ENCODE data around the gene UBE2K.

The UBE2K gene

GRCh38 chr4:39825090-39825489 lies 127.2 kb downstream of the UBE2K start:
- no peak overlapping the region for H3K4me3 ChIP-seq (ENCODE audit: insufficient read depth, low read length, poor library complexity, severe bottlenecking)
- no peaks in the 10 kb centered on the region for H3K9me3 ChIP-seq (ENCODE audit: insufficient read depth, low read length)
- H3K79me2 ChIP-seq (ENCODE audit: insufficient read depth, low read length) = no peaks in the 10 kb centered on the region
- H3K27me3 ChIP-seq (ENCODE audit: low read length) = no peaks in the 10 kb centered on the region
- no peak overlapping the region for H3K4me2 ChIP-seq (ENCODE audit: low read depth, low read length, poor library complexity, severe bottlenecking)
- no peak overlapping the region for H3K9ac ChIP-seq (ENCODE audit: low read length)
- no peak overlapping the region for H2AFZ ChIP-seq (ENCODE audit: low read depth, low read length, severe bottlenecking)
- TF ChIP-seq CTCF (IDR thresholded peaks at IDR 0.05; ENCODE audit: insufficient read depth, low read length, poor library complexity, severe bottlenecking) (no peak), EZH2phosphoT487 (conservative IDR thresholded peaks at IDR 0.05; ENCODE audit: low read length) (no peak)
- peaks cover 12% of the 10 kb centered on the region for H3F3A ChIP-seq (ENCODE audit: insufficient read depth)
- H3K27ac ChIP-seq (ENCODE audit: low read depth, low read length) = no peak overlapping the region
- H3K36me3 ChIP-seq (ENCODE audit: low read length) = peaks cover 18% of the 10 kb centered on the region; the same call in 1 of the 2 replicates
- H3K9me2 ChIP-seq (replicated peaks; ENCODE audit: insufficient read depth, low read length) = no peaks in the 10 kb centered on the region
- H4K20me1 ChIP-seq (ENCODE audit: low read depth, low read length) = no peaks in the 10 kb centered on the region

GRCh38 chr4:39825741-39826231 lies 127.8 kb downstream of the UBE2K start:
- no peak for TF ChIP-seq EZH2phosphoT487 (conservative IDR thresholded peaks at IDR 0.05; ENCODE audit: low read length)
- no peak for TF ChIP-seq CTCF (IDR thresholded peaks at IDR 0.05; ENCODE audit: insufficient read depth, low read length, poor library complexity, severe bottlenecking)
- no peak overlapping the region for H3K4me2 ChIP-seq (ENCODE audit: low read depth, low read length, poor library complexity, severe bottlenecking)
- no peak overlapping the region for H3K4me3 ChIP-seq (ENCODE audit: insufficient read depth, low read length, poor library complexity, severe bottlenecking)
- H3F3A ChIP-seq (ENCODE audit: insufficient read depth) = peaks cover 12% of the 10 kb centered on the region
- no peaks in the 10 kb centered on the region for H3K9me3 ChIP-seq (ENCODE audit: insufficient read depth, low read length)
- no peak overlapping the region for H3K27ac ChIP-seq (ENCODE audit: low read depth, low read length)
- no peaks in the 10 kb centered on the region for H3K79me2 ChIP-seq (ENCODE audit: insufficient read depth, low read length)
- no peak overlapping the region for H2AFZ ChIP-seq (ENCODE audit: low read depth, low read length, severe bottlenecking)
- no peak overlapping the region for H3K9ac ChIP-seq (ENCODE audit: low read length)
- no peaks in the 10 kb centered on the region for H4K20me1 ChIP-seq (ENCODE audit: low read depth, low read length)
- H3K9me2 ChIP-seq (replicated peaks; ENCODE audit: insufficient read depth, low read length) = no peaks in the 10 kb centered on the region
- peaks cover 18% of the 10 kb centered on the region; the same call in 1 of the 2 replicates for H3K36me3 ChIP-seq (ENCODE audit: low read length)
- H3K27me3 ChIP-seq (ENCODE audit: low read length) = no peaks in the 10 kb centered on the region

All from SU-DHL-6 (cell line).